ENCODE results near the gene ETV4.

Gene ETV4
- long read RNA-seq, donor 1, partial matches to known transcripts: 16 of 21 reads
- long read RNA-seq, donor 1, other reads (novel, unspliced or antisense): 0 of 21 reads
- long read RNA-seq, donor 2, partial matches to known transcripts: 0 of 5 reads
- long read RNA-seq, donor 2, other reads (novel, unspliced or antisense): 0 of 5 reads
- long read RNA-seq, donor 3, partial matches to known transcripts: 0 of 1 reads
- long read RNA-seq, donor 3, other reads (novel, unspliced or antisense): 0 of 1 reads
- long read RNA-seq, donor 4, partial matches to known transcripts: 11 of 19 reads
- long read RNA-seq, donor 4, other reads (novel, unspliced or antisense): 0 of 19 reads
- long read RNA-seq, donor 5, transcript ETV4-201 (13 exons, 2,429 nt): major isoform, 5 of 12 reads
- long read RNA-seq, donor 5, partial matches to known transcripts: 0 of 12 reads
- long read RNA-seq, donor 5, other reads (novel, unspliced or antisense): 0 of 12 reads
- long read RNA-seq, donor 6, partial matches to known transcripts: 12 of 17 reads
- long read RNA-seq, donor 6, other reads (novel, unspliced or antisense): 0 of 17 reads
- long read RNA-seq, donor 7: 0 reads
- long read RNA-seq, donor 8, partial matches to known transcripts: 7 of 16 reads
- long read RNA-seq, donor 8, other reads (novel, unspliced or antisense): 0 of 16 reads

DNA sequence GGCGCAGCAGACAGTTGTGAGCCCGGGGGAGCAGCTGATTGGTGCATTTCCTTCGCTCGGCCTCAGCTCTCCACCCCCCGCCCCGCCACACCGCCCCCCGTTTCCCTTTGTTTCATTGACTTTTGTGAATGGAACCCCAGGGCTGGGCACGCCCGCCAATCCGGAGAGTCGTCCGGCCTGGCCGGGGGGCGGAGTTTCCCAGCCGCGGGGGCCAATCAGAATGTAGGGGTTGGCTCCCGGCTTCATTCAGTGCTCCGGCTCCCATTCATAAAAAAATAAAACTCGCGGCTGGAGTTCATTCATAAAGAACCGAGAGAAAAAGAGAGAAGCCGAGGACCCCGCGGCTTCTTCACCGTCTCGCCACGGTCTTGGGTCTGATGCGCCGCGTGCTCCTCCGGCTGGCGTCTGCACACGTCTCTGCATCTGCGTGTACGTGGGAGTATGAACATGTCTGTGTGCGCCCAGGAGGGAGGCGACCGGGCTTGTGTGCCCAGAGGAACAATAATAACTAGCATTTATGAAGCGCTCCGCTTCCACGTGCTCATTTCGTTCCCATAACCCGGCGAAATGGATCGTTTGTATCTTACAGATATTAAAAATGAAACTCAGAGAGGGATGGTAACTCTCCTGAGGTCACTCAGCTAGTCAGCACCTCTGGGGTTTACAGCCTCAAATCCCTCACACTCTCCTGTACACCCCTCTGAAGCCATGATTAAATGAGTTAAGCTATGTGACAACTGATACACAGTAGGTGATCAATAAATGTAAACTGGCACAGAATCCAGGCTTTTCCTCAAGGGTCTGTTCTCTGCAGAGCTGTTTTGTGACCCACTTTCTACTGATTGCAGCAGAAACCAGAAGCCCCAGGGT lies at the start of gene ETV4:
ETV4 (minus strand) TSS at position 22 of the 870 bp plus-strand sequence. CDS start 723 bp downstream, outside the sequence.
- no peak for DNase-seq

DNA sequence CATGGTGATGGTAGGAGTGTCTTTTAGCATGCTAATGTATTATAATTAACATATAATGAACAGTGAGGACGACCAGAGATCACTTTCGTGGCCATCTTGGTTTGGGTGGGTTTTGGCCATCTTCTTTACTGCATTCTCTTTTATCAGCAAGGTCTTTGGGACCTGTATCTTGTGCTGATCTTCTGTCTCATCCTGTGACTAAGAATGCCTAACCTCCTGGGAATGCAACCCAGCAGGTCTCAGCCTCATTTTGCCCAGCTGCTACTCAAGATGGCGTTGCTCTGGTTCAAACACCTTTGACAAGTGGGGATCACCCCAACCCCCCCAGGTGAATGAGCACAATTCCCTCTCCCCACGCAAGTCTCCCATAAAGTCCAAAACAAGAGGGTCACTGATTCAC lies 49.3 kb upstream of the ETV4 start:
- no peak for DNase-seq

DNA sequence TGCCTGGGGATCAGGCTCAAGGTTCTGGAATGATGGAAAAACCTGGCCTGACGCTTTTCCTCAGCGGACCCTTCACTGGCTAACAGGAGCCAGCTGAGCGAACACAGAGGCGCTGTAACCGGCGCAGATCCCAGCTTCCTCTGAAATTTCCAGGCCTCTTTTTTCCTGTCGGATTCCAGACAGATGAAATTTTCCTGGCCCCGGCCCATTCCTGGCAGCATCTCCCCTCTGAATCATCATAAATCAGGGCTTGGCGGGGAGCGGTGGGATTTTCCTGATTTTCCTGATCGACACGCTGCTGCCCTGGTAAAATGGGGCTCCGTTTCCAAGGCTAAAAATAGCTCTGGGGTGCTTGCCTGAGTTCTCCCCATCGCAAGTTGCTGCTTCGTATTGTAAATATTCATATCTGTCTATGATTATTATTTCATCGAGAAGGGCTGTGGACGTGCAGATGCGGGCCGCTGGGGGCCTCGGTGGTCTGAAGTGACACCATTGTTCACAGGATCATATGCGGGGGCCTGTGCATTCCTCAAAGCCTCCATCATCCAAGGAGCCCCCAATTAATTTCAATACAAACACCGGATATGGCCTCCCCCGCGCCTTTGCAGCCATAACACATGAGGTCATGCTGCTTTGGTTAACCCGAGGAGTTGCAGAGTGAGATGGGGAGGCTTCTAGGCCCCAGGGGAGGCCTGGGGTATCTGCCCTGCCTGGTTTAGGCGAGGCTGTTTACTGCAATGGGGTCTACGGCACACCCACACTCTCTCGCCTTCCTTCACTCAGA lies 45.8 kb upstream of the ETV4 start:
- peak; percentile 63 for DNase-seq

DNA sequence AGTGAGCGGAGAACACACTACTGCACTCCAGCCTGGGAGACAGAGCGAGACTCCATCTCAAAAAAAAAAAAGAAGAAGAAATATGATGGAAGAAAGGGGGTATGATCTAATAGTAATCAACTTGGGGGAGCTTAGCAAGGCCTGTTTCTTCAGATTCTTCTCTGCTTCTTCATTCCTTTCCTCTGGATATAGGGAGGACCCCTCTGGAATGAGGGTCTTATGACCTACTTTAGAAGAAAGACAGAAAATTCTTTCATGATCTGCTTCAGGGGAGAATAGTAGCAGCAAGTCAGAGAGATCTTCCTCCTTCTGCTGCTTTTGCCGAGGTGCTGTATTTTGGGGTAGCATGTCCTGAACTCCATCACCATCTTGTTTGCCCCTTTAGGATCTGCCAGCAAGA lies 44.9 kb upstream of the ETV4 start:
- DNase-seq: no peak

- no peak for DNase-seq
Observed at GRCh38 chr17:43588664-43589435, 42.7 kb upstream of the ETV4 start.

DNA sequence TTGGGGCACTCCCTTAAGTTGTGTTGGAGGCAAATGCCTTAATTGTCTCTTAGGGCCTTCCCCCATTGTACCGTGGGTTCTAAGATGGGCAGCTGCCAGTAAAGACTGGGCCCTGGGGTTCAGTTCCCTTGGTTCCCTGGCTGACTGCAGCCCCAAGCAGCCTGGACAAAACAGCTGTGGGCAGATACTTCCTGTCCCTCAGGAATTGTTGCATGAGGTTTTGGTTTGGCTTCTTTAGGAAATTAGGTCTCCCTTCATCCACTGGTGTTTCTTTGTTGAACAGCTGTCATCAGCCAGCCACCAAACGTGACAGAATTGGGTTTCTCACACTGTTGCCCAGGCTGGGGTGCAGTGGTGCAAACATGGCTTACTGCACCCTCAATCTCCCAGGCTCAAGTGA lies 42.0 kb upstream of the ETV4 start:
- DNase-seq: no peak

- no peak for DNase-seq
Observed at GRCh38 chr17:43587647-43588046, 41.5 kb upstream of the ETV4 start.

GRCh38 chr17:43584666-43585102 lies 38.5 kb upstream of the ETV4 start:
- no peak for DNase-seq

GRCh38 chr17:43583332-43583731 lies 37.2 kb upstream of the ETV4 start:
- no peak for DNase-seq

- DNase-seq: no peak
Observed at GRCh38 chr17:43581613-43582012, 35.5 kb upstream of the ETV4 start.

- DNase-seq: no peak
Observed at GRCh38 chr17:43581130-43581529, 35.0 kb upstream of the ETV4 start.

GRCh38 chr17:43579566-43580140 lies 33.5 kb upstream of the ETV4 start:
- DNase-seq: no peak

- DNase-seq: peak; percentile 72
Observed at GRCh38 chr17:43578699-43579565, 32.8 kb upstream of the ETV4 start.

DNA sequence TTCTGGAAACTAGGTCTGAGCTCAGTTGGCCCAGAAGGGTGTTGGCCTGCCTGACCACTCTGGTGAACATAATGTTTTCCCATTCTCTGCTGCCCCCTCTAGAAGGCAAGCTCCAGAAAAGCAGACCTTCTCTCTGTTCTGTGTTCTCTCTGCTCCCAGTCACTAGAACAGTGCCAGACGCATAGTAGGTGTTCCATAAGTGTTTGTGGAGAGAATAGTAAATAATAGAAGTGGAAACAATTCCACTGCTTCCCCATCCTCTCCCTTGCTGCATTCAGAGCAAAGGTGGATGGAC lies 32.2 kb upstream of the ETV4 start:
- DNase-seq: peak; percentile 63

GRCh38 chr17:43577664-43578403 lies 31.7 kb upstream of the ETV4 start:
- no peak for DNase-seq

- DNase-seq: peak; percentile 67
Observed at GRCh38 chr17:43576563-43577229, 30.6 kb upstream of the ETV4 start.

DNA sequence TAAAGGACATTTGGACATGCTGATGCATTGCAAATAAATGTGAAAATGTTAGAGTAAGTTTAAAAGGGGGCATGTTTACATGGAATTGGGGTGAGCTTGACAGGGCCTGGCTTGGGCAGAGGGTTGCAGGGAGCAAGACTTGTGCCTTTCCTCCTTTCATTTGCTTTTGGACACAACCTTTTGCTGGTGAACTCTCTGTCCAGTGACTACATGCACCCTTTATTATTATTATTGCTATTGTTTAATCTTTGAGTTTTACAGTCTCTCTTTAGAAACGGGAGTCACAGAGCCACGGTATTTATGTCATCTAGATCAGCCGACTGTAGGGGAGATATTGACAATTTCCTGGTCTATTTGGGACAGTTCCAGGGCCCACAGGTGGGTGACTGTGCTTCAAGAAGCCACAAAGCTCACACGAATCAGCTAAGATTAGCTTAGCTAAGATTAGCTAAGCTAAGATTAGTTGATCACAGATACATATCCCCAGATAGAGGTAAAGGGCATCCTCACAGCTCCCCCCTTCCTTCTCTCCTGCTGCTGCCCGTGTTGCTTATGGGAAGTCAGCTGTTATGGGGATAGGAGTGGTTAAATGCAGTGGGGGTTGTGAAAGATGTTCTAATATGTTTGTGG lies 28.9 kb upstream of the ETV4 start:
- no peak for DNase-seq

GRCh38 chr17:43574348-43574747 lies 28.2 kb upstream of the ETV4 start:
- no peak for DNase-seq

All from right kidney (tissue), 9 donors.